Cortex of kidney (tissue), 1 donor: ENCODE measurements around the gene EPOP.

Experiments
- DNase-seq: peaks from one replicate; lab custom pipeline; 2025; lab: John Stamatoyannopoulos, UW

Gene EPOP

GRCh38 chr17:38705803-38706504, 31.2 kb upstream of the EPOP start:
- no peak for DNase-seq

GRCh38 chr17:38705523-38705802, 30.7 kb upstream of the EPOP start:
- DNase-seq = no peak

GRCh38 chr17:38704606-38705522, 30.1 kb upstream of the EPOP start, which contains the start of gene MLLT6:
Gene MLLT6 (plus strand): TSS chr17:38705273. CDS start chr17:38705633, 360 bp downstream.
- DNase-seq = no peak

GRCh38 chr17:38703742-38704605, 29.2 kb upstream of the EPOP start:
- DNase-seq = no peak

GRCh38 chr17:38702916-38703741, 28.4 kb upstream of the EPOP start:
- no peak for DNase-seq

GRCh38 chr17:38702166-38702915, 27.6 kb upstream of the EPOP start:
- DNase-seq = peak; percentile 59

- no peak for DNase-seq
Observed at GRCh38 chr17:38701504-38702165, 26.9 kb upstream of the EPOP start.

GRCh38 chr17:38698760-38699159, 24.0 kb upstream of the EPOP start:
- DNase-seq = no peak

GRCh38 chr17:38697061-38697820, 22.5 kb upstream of the EPOP start:
- DNase-seq = no peak

GRCh38 chr17:38693700-38694329, 19.1 kb upstream of the EPOP start:
- DNase-seq = no peak

GRCh38 chr17:38691154-38691553, 16.4 kb upstream of the EPOP start:
- DNase-seq = no peak

- no peak for DNase-seq
Observed at GRCh38 chr17:38690386-38690785, 15.6 kb upstream of the EPOP start.

GRCh38 chr17:38687286-38687685, 12.5 kb upstream of the EPOP start:
- no peak for DNase-seq

GRCh38 chr17:38685491-38685890, 10.7 kb upstream of the EPOP start:
- DNase-seq = no peak

- no peak for DNase-seq
Observed at GRCh38 chr17:38681096-38681495, 6.3 kb upstream of the EPOP start.

GRCh38 chr17:38677819-38678218, 3.1 kb upstream of the EPOP start:
- DNase-seq = no peak

- DNase-seq = no peak
Observed at GRCh38 chr17:38676706-38677504, 2.1 kb upstream of the EPOP start.
